ENCODE results near the gene SCAMP2. TPM values are rescaled to one million over a fixed set of nuclear protein-coding genes. Genes with fewer than 3 reads are reported as not detected.

The SCAMP2 gene
- total RNA-seq, 2 donors from 2014 or later: 47.5 to 50.9 TPM

DNA sequence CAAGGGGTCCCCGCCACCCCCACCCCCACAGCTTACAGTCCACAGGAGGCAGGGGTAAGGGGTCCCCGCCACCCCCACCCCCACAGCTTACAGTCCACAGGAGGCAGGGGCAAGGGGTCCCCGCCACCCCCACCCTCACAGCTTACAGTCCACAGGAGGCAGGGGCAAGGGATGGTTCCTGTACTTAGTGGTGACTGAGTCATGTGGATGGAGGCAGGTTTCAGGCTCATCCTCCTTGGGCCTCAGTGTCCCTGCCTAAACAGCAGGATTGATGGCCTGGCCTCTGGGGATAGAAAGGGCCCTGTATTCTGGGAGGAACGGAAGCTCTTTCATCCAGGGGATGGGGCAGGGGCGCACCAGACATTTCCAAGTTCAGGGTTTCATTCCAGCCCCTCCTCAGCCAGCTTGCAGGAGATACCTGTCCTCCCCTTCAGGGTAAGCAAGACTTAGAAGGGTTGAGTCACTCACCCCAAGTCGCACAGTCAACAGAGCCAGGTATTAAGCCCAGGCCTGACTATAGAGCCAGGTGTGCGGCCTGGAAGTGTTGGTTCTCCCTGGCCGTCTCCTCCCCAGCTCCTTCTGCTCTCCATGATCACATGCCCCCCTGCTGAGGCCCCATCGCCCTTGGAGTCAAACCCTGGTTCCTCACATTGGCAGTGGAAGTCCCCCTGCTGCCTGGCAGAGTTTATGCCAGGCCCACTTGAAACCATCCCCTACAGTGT lies 78.8 kb downstream of the SCAMP2 start:
- Mint-ChIP-seq H3K27ac (no peak overlapping the region), H3K27me3 (ENCODE audit: insufficient read depth) (no peaks in the 10 kb centered on the region), H3K4me1 (peaks cover 3% of the 10 kb centered on the region), H3K9me3 (no peaks in the 10 kb centered on the region), H3K36me3 (ENCODE audit: low read depth) (peaks cover 6% of the 10 kb centered on the region), H3K4me3 (no peak overlapping the region)
- Histone ChIP-seq H3K27ac (ENCODE audit: low read depth, low read length) (no peak overlapping the region), H3K27me3 (ENCODE audit: control insufficient read depth, insufficient read depth, low read length, poor library complexity, severe bottlenecking) (no peaks in the 10 kb centered on the region), H3K4me3 (ENCODE audit: low read length) (no peak overlapping the region), H3K4me1 (ENCODE audit: control insufficient read depth, insufficient read depth, low read length) (no peaks in the 10 kb centered on the region), H3K9ac (ENCODE audit: extremely low read depth, low read length, poor library complexity, severe bottlenecking) (no peak overlapping the region), H3K36me3 (ENCODE audit: control insufficient read depth, insufficient read depth, low read length) (peaks cover 6% of the 10 kb centered on the region), H3K9me3 (ENCODE audit: control insufficient read depth, low read length) (no peaks in the 10 kb centered on the region)
- TF ChIP-seq, protein P1, sequence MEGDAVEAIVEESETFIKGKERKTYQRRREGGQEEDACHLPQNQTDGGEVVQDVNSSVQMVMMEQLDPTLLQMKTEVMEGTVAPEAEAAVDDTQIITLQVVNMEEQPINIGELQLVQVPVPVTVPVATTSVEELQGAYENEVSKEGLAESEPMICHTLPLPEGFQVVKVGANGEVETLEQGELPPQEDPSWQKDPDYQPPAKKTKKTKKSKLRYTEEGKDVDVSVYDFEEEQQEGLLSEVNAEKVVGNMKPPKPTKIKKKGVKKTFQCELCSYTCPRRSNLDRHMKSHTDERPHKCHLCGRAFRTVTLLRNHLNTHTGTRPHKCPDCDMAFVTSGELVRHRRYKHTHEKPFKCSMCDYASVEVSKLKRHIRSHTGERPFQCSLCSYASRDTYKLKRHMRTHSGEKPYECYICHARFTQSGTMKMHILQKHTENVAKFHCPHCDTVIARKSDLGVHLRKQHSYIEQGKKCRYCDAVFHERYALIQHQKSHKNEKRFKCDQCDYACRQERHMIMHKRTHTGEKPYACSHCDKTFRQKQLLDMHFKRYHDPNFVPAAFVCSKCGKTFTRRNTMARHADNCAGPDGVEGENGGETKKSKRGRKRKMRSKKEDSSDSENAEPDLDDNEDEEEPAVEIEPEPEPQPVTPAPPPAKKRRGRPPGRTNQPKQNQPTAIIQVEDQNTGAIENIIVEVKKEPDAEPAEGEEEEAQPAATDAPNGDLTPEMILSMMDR (conservative IDR thresholded peaks at IDR 0.05): no peak
- 96 to 97% methylated on average over 4 to 6 of the region's 9 CpGs for WGBS, 2 experiments (ENCODE audit: insufficient coverage in 1 of 2, insufficient read length in 1 of 2)
- no peak for DNase-seq

Small RNA genes lying within 50 kb of the gene (microRNA-seq; reads per million reads assigned to microRNA genes)
- not detected for gene MIR6882 (ENCODE audit: borderline microRNAs expressed)

Other genes with a start within 250 kb of the SCAMP2 start
- gene EDC3, start 177.3 kb downstream of the SCAMP2 start, total RNA-seq: 10 to 100 TPM; 44.5 to 48.3 TPM
- not detected for gene CYP1A1, start 147.8 kb downstream of the SCAMP2 start, total RNA-seq
- gene CYP1A2, start 124.5 kb downstream of the SCAMP2 start, total RNA-seq: not detected
- gene CSK, start 91.3 kb downstream of the SCAMP2 start, total RNA-seq: 10 to 100 TPM; 64.3 to 68.5 TPM
- gene LMAN1L, start 60.5 kb downstream of the SCAMP2 start, total RNA-seq: not detected
- gene CPLX3, start 46.7 kb downstream of the SCAMP2 start, total RNA-seq: not detected
- gene ULK3, start 30.2 kb downstream of the SCAMP2 start, total RNA-seq: 10 to 100 TPM; 33.9 to 36.2 TPM
- 10 to 100 TPM; 50.3 to 59.2 TPM for gene MPI, start 16.7 kb upstream of the SCAMP2 start, total RNA-seq
- 100 to 1,000 TPM; 109 to 112 TPM for gene FAM219B, start 33.5 kb upstream of the SCAMP2 start, total RNA-seq
- 100 to 1,000 TPM; 243 to 279 TPM for gene COX5A, start 64.7 kb upstream of the SCAMP2 start, total RNA-seq
- gene RPP25, start 83.4 kb upstream of the SCAMP2 start, total RNA-seq: 1 to 10 TPM; 4.6 to 9.9 TPM
- 10 to 100 TPM; 21.9 to 33.5 TPM for gene SCAMP5, start 122.2 kb upstream of the SCAMP2 start, total RNA-seq
- gene PPCDC, start 150.2 kb upstream of the SCAMP2 start, total RNA-seq: 10 to 100 TPM; 15.9 to 24.5 TPM